SK-N-SH (cell line): Measurements from ENCODE around the gene DCAF17. TPM values are rescaled to one million over a fixed set of nuclear protein-coding genes. Genes with fewer than 3 reads are reported as not detected.

ENCODE experiments used
- CTCF ChIA-PET: fragments of 300-600, 350-600 bp; formaldehyde crosslinking; extraction: SDS; loops from one replicate; lab custom pipeline; 2021; lab: Yijun Ruan, JAX
- POLR2A ChIA-PET: fragments of 350-600 bp; sonication (Branson Sonifier 250); formaldehyde crosslinking; extraction: SDS; loops from one replicate; lab custom pipeline; 2020; ENCODE audit warnings: antibody characterized with exemption, inconsistent platforms; lab: Yijun Ruan, JAX
- DNase-seq: peaks from one replicate; pipeline ENCODE4 v3.0.0; 2012
- H2AFZ ChIP-seq: fragments of 200-600 bp; sonication (generic); 2 replicates; pipeline ENCODE4 v1.8.1; 2016; ENCODE audit warnings: antibody characterized with exemption, mild to moderate bottlenecking, low read depth
- H3F3A ChIP-seq: fragments of 200-600 bp; sonication (generic); replicated peaks from 2 replicates; pipeline ENCODE3; 2016; ENCODE audit warnings: antibody characterized with exemption, mild to moderate bottlenecking; ENCODE audit not compliant: insufficient read depth
- H3K27ac ChIP-seq, 2 experiments: fragments of 200-500 bp in 1 of 2; fragments of 200-600 bp in 1 of 2; sonication (Bioruptor generic) in 1 of 2; sonication (generic), shearing (Covaris generic) in 1 of 2; 2 replicates each; pipeline versions ENCODE4 v1.5.1 to v1.6.1; 2014 to 2016; ENCODE audit warnings: low read depth in 2 of 2, inconsistent platforms in 1 of 2, low read length in 1 of 2, mild to moderate bottlenecking in 1 of 2, mixed read lengths in 1 of 2
- H3K27me3 ChIP-seq: fragments of 200-600 bp; sonication (generic), shearing (Covaris generic); 2 replicates; pipeline ENCODE4 v1.6.1; 2016; ENCODE audit warnings: mixed run types; ENCODE audit not compliant: insufficient read depth
- H3K36me3 ChIP-seq, 2 experiments: fragments of 200-500 bp in 1 of 2; fragments of 200-600 bp in 1 of 2; sonication (Bioruptor generic) in 1 of 2; sonication (generic) in 1 of 2; replicated peaks in 1 of 2; 2 replicates each; pipeline versions ENCODE3 to v1.5.1; 2014 to 2016; ENCODE audit warnings: low read length in 1 of 2, mild to moderate bottlenecking in 1 of 2; ENCODE audit not compliant: insufficient read depth in 2 of 2, control insufficient read depth in 1 of 2
- H3K4me1 ChIP-seq, 2 experiments: fragments of 200-500 bp in 1 of 2; fragments of 200-600 bp in 1 of 2; sonication (Bioruptor generic) in 1 of 2; sonication (generic), shearing (Covaris generic) in 1 of 2; 2 replicates each; pipeline versions ENCODE4 v1.5.1 to v1.6.1; 2014 to 2016; ENCODE audit warnings: low read depth in 1 of 2, low read length in 1 of 2, mixed run types in 1 of 2; ENCODE audit not compliant: insufficient read depth in 2 of 2, control insufficient read depth in 1 of 2
- H3K4me2 ChIP-seq: fragments of 200-600 bp; sonication (generic), shearing (Covaris generic); 2 replicates; pipeline ENCODE4 v1.6.1; 2017; ENCODE audit warnings: mixed run types
- H3K4me3 ChIP-seq, 2 experiments: fragments of 200-500 bp in 1 of 2; fragments of 200-600 bp in 1 of 2; sonication (Bioruptor generic) in 1 of 2; sonication (generic), shearing (Covaris generic) in 1 of 2; 2 replicates each; pipeline versions ENCODE4 v1.5.1 to v1.8.1; 2014 to 2016; ENCODE audit warnings: low read depth in 2 of 2, inconsistent platforms in 1 of 2, low read length in 1 of 2, mild to moderate bottlenecking in 1 of 2, mixed read lengths in 1 of 2, moderate library complexity in 1 of 2
- H3K79me2 ChIP-seq: fragments of 200-600 bp; sonication (generic); 2 replicates; pipeline ENCODE4 v1.8.1; 2017; ENCODE audit warnings: mild to moderate bottlenecking; ENCODE audit not compliant: insufficient read depth
- H3K9ac ChIP-seq: fragments of 200-600 bp; sonication (generic); 2 replicates; pipeline ENCODE4 v1.6.1; 2017; ENCODE audit warnings: mixed run types
- H3K9me2 ChIP-seq: fragments of 200-600 bp; sonication (generic); 2 replicates; pipeline ENCODE4 v1.6.1; 2017; ENCODE audit warnings: mixed run types
- H3K9me3 ChIP-seq: fragments of 200-600 bp; sonication (generic); 2 replicates; pipeline ENCODE4 v1.6.1; 2017; ENCODE audit warnings: mixed run types, mild to moderate bottlenecking, moderate library complexity
- H4K20me1 ChIP-seq: fragments of 200-600 bp; sonication (generic); 2 replicates; pipeline ENCODE4 v1.6.1; 2017; ENCODE audit warnings: mild to moderate bottlenecking, mixed run types; ENCODE audit not compliant: insufficient read depth
- EP300 ChIP-seq, 2 experiments: IDR thresholded peaks; 2 replicates each; pipeline versions ENCODE4 v1.4.0 to v1.6.1; 2012; ENCODE audit warnings: borderline replicate concordance in 1 of 2, low read depth in 1 of 2, low read length in 1 of 2
- EZH2phosphoT487 ChIP-seq: fragments of 200-600 bp; sonication (generic); IDR thresholded peaks from 2 replicates; pipeline ENCODE4 v1.6.1; 2017; ENCODE audit warnings: low read depth, mixed run types, mild to moderate bottlenecking, antibody characterized with exemption, moderate library complexity, borderline replicate concordance
- FOSL2 ChIP-seq: IDR thresholded peaks from 2 replicates; pipeline ENCODE4 v1.4.0; 2012; ENCODE audit warnings: low read depth, mild to moderate bottlenecking, moderate library complexity, borderline replicate concordance
- FOXJ3 ChIP-seq: sonication (generic); formaldehyde crosslinking; IDR thresholded peaks from 2 replicates; pipeline ENCODE4 v1.5.1; 2020; ENCODE audit warnings: mild to moderate bottlenecking, missing genetic modification reagents
- GATA2 ChIP-seq: sonication (generic); formaldehyde crosslinking; IDR thresholded peaks from 2 replicates; pipeline ENCODE4 v1.5.0; 2020; ENCODE audit warnings: mild to moderate bottlenecking, missing genetic modification reagents
- JUND ChIP-seq: IDR thresholded peaks from 2 replicates; pipeline ENCODE4 v1.4.0; 2012
- MAX ChIP-seq: IDR thresholded peaks from 2 replicates; pipeline ENCODE4 v1.4.0; 2012; ENCODE audit warnings: low read depth
- MEF2A ChIP-seq: IDR thresholded peaks from 2 replicates; pipeline ENCODE4 v1.4.0; 2012; ENCODE audit warnings: low read depth, borderline replicate concordance
- MXI1 ChIP-seq: IDR thresholded peaks from 2 replicates; pipeline ENCODE4 v1.6.1; 2012; ENCODE audit warnings: mild to moderate bottlenecking, low read depth, low read length, improper control_type of control experiment
- NFIC ChIP-seq: IDR thresholded peaks from 2 replicates; pipeline ENCODE4 v1.4.0; 2012; ENCODE audit warnings: borderline replicate concordance
- POLR2AphosphoS5 ChIP-seq: IDR thresholded peaks from 2 replicates; pipeline ENCODE4 v1.6.1; 2012; ENCODE audit warnings: low read depth, low read length
- RAD21 ChIP-seq: IDR thresholded peaks from 2 replicates; pipeline ENCODE4 v1.6.1; 2012; ENCODE audit warnings: mild to moderate bottlenecking, low read length
- RCOR1 ChIP-seq: fragments of 150-350 bp; IDR thresholded peaks from 2 replicates; pipeline ENCODE4 v1.6.1; 2017; ENCODE audit warnings: antibody characterized with exemption, low read length
- RFX5 ChIP-seq: IDR thresholded peaks from 2 replicates; pipeline ENCODE4 v1.6.1; 2012; ENCODE audit warnings: mild to moderate bottlenecking, improper control_type of control experiment, low read length
- SIN3A ChIP-seq: IDR thresholded peaks from 2 replicates; pipeline ENCODE4 v1.6.1; 2012; ENCODE audit warnings: low read depth, mild to moderate bottlenecking, low read length, moderate library complexity, borderline replicate concordance
- TAF1 ChIP-seq: IDR thresholded peaks from 2 replicates; pipeline ENCODE4 v1.6.1; 2012; ENCODE audit warnings: low read depth, mild to moderate bottlenecking, low read length, moderate library complexity, borderline replicate concordance
- TEAD4 ChIP-seq: IDR thresholded peaks from 2 replicates; pipeline ENCODE4 v1.4.0; 2012; ENCODE audit warnings: mild to moderate bottlenecking, borderline replicate concordance; ENCODE audit not compliant: insufficient read depth
- USF1 ChIP-seq: IDR thresholded peaks from 2 replicates; pipeline ENCODE4 v1.4.0; 2012; ENCODE audit warnings: low read depth, borderline replicate concordance
- USF2 ChIP-seq: fragments of 150-350 bp; IDR thresholded peaks from 2 replicates; pipeline ENCODE4 v1.6.1; 2017; ENCODE audit warnings: antibody characterized with exemption, low read length, low read depth, borderline replicate concordance
- YY1 ChIP-seq: IDR thresholded peaks from 2 replicates; pipeline ENCODE4 v1.4.0; 2012; ENCODE audit warnings: low read depth, mild to moderate bottlenecking
- WGBS: methylation state at CpG from one replicate; pipeline ENCODE4 v1.1.6; 2017; ENCODE audit warnings: low lambda C conversion rate; 5-methylcytosine and 5-hydroxymethylcytosine counted together
- polyA plus RNA-seq, 3 experiments: library from polyadenylated mRNA; depleted of rRNA; stranded (reverse); fragments of >200 nt; gene quantifications; 2 replicates each; pipeline ENCODE4 v1.2.3, GENCODE V29; 2012

Gene DCAF17
- polyA plus RNA-seq, 1 of the 3 experiments (the other 2 are of a cell fraction), result 4.9 TPM

- WGBS, result 95% methylated on average over 4 of the region's 4 CpGs
- Histone ChIP-seq H3K4me3 (no peak overlapping the region), H3K36me3 (peaks cover 13 to 14% of the 10 kb centered on the region in 2 experiments), H4K20me1 (no peaks in the 10 kb centered on the region), H3K4me2 (no peak overlapping the region), H2AFZ (no peak overlapping the region), H3K9ac (no peak overlapping the region), H3K4me1 (peaks cover 0 to 2% of the 10 kb centered on the region in 2 experiments; a peak in 1 of 4 replicates), H3K27me3 (no peaks in the 10 kb centered on the region), H3F3A (peaks cover 4% of the 10 kb centered on the region), H3K27ac (no peak overlapping the region), H3K9me3 (no peaks in the 10 kb centered on the region), H3K9me2 (no peaks in the 10 kb centered on the region), H3K79me2 (no peaks in the 10 kb centered on the region)
- ChIA-PET CTCF (no interaction called here), POLR2A (no interaction called here)
- no peak for DNase-seq
- TF ChIP-seq RCOR1, result no peak
- no peak for TF ChIP-seq GATA2 (CRISPR knock-in tag)
- TF ChIP-seq YY1, result no peak
- no peak for TF ChIP-seq USF2
- no peak for TF ChIP-seq FOXJ3 (CRISPR knock-in tag)
- no peak for TF ChIP-seq FOSL2
- no peak for TF ChIP-seq EP300 (IDR thresholded peaks at IDR 0.05; ENCODE audit: borderline replicate concordance in 1 of 2, low read depth in 1 of 2, low read length in 1 of 2)
- no peak for TF ChIP-seq EZH2phosphoT487
- TF ChIP-seq MEF2A, result no peak
- TF ChIP-seq JUND, result no peak
- TF ChIP-seq TEAD4, result no peak
- TF ChIP-seq SIN3A, result no peak
- no peak for TF ChIP-seq RFX5
- no peak for TF ChIP-seq RAD21
- TF ChIP-seq POLR2AphosphoS5, result no peak
- TF ChIP-seq MAX, result no peak
- TF ChIP-seq TAF1, result no peak
- no peak for TF ChIP-seq USF1
- TF ChIP-seq MXI1, result no peak
- no peak for TF ChIP-seq NFIC
Observed at GRCh38 chr2:171487803-171488259, 53.8 kb downstream of the DCAF17 start.
